IPS-11a (cell line): Measurements from ENCODE around the gene GATA6.

Experiments used
- H3K4me3 ChIP-seq: one replicate; pipeline ENCODE4 v1.5.1; 2013; ENCODE audit warnings: low read depth, low read length, control low read depth

The GATA6 gene

DNA sequence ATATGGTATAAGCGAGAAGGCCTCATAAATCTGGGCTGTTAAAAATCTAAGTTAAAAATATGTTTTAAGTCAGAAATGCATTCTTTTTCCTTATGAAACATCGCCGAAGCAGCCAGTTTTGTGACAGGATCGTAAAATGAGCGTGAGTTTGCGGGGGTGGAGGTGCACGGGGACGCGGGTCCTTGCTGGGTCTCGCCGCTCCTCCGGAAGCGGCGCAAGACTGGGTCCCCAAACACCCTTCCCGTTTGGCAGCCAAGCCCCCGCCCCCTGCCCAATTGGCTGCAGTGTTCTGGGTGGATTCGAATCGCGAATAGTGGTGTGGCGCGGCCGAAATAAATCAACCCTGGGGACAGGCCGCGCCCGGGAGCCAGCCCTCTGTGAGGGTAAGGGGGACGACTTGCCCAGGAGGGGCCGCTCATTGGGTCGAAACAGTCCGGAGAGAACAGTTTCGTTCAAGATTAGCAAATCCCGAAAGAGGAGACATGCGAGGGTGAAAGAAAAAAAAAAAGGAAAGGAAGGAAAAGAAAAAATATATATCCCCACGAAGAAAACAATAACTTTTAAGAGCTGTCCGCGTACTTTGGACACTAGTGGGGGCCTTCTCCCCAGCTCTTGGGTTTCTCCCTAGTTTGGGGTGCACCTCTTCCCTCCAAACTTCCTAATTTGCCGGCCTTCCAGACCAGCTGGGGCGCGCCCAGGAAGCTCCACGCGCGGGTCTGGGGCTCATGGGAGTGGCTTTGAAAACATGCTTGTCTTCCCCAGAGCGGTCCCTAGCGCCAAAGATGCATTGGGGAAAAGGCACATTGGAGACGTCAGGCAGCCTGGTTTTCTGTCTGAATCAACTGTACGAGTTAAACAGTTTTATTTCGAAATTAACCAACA lies 3.1 kb upstream of the GATA6 start:
- H3K4me3 ChIP-seq: peak overlapping the region; percentile 1

DNA sequence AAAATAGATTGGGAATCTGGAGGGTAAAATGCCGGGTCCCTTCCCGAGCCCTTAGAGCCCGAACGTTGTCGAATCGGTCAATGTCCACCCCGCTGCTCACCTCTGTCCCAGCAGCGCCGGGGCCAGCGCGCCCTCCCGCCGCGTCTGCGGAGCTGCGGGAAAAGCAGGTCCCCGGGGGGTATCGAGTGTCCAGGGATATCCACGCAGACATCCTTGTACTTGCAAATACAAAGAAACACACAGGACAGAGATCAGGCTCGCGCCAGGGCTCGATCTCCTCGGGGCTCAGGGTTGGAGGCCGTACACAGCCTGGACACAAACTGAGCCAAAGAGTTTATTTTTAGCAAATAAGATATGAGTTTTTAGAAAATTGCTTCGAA lies 2.3 kb upstream of the GATA6 start:
- H3K4me3 ChIP-seq: no peak overlapping the region

DNA sequence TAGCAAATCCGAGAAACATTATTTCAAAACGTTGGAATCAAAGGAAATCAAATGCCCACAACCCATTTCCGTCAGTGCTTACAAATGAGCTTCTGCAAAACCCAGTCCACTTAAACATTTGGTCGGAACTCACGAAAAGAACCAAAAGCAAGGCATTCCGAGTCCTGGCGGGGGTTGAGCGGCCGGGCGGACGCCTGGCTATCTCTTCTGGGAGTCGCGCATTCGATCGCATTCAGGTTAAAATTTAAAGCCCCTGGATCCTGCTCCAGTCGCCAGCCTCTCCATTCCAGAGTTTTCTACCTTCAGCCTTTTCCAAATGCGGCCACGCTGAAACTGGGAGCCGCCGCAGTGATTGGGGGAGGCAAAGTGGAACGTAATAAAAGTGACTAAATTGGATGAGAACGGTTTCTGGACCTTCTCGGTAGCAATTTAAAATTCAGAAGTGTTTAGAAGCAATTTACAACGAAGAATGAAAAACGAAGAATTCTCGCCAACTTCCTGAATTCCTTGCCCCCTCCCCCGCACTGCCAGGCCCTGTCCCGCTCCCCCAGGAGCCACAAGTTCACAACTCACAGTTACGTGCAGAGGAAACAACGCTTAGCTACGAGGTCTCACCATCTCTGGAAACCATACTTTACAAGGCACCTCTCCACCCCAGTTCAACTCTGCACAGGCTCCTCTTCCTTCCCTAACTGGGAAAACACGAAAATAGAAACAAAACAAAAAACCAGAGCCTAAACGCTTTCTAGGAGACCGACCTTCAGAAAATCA lies 1.7 kb upstream of the GATA6 start:
- H3K4me3 ChIP-seq: no peak overlapping the region

DNA sequence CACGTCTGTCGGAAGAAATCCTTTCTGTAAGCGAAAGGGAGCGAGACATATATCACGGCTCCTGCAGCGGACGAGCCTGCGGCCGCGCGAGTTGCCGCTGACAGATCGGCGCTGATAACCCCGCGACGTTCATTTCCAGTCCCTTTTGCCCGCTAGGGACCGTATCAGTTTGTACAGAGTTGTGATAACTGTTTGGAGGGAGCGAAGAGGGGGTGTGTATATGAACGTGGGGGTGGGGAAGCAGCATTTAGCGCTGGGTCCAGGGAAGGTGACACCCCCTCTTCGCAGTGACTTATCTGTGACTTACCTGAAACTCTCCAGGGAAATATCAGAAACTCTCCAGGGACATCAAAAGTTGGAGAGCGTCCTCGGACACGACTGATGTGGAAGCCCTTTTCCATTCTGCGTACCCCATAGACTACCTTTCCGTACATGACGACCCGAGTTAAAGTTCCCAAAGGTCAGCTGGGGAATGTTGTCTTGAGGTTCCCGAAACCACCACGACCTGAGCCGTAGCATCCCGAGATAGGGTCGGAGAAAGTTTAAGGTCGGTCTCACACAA lies 948 bp upstream of the GATA6 start:
- peak overlapping the region; percentile 56 for H3K4me3 ChIP-seq

DNA sequence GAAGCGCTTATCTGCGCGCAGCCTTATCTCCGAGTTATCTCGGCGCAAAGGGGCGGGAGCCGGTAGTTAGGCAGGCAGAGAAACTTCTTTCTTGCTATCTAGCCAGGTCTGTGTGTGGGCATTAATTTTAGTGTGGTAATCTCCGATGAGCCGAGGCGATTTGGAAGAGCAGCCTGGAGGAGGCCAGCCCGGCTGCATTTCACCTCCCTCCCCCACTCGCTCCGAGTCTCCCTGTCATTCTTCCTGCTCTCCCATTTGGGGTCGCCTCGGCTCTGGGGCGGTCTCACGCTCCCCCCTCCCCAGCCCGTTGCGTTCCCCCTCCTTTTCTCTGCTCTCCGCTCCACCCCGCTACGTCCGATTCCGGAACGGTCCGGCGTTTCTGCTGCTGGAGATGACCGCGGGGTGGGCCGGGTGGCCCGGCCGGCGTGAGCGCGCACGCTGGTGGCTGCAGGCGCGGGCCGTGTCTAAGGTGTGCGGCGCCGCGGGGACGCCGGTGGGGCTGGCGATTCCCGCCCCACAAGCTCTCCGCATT lies 566 bp downstream of the GATA6 start:
- H3K4me3 ChIP-seq: peak overlapping the region; percentile 56

DNA sequence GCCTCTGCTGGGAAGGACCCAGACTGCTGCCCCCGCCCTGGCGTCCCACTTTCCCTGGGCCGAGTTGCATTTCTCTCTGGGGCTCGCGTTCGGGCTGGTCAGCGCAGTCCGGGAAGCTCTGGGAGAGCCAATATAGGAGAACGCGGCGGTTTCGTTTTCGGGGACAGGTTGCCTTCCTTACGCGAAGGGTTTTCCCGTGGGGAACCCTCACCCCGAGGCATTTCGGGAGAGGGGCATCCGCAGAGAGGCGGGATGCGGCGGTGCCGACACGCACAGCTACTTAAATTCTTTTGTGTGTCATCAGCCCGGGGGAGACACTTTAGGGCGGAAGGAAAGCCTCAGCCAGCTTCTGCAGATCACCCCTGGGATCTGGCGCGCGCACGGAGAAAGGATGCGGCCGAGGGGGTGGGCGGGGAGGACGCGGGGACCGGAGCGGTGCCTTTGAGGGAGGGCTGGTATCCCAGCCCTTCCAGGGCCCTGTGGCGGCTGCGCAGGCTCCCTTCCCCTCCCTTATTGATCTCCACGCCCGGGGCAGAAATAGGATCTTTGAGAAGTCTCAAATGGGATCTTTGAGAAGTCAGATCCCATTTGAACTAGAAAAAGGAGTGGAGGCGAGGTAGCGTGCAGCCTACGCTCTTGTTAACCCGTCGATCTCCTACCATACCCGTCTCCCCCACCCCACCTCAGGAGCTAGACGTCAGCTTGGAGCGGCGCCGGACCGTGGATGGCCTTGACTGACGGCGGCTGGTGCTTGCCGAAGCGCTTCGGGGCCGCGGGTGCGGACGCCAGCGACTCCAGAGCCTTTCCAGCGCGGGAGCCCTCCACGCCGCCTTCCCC lies 1.2 kb downstream of the GATA6 start:
- peak overlapping the region; percentile 56 for H3K4me3 ChIP-seq

DNA sequence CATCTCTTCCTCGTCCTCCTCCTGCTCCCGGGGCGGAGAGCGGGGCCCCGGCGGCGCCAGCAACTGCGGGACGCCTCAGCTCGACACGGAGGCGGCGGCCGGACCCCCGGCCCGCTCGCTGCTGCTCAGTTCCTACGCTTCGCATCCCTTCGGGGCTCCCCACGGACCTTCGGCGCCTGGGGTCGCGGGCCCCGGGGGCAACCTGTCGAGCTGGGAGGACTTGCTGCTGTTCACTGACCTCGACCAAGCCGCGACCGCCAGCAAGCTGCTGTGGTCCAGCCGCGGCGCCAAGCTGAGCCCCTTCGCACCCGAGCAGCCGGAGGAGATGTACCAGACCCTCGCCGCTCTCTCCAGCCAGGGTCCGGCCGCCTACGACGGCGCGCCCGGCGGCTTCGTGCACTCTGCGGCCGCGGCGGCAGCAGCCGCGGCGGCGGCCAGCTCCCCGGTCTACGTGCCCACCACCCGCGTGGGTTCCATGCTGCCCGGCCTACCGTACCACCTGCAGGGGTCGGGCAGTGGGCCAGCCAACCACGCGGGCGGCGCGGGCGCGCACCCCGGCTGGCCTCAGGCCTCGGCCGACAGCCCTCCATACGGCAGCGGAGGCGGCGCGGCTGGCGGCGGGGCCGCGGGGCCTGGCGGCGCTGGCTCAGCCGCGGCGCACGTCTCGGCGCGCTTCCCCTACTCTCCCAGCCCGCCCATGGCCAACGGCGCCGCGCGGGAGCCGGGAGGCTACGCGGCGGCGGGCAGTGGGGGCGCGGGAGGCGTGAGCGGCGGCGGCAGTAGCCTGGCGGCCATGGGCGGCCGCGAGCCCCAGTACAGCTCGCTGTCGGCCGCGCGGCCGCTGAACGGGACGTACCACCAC lies 2.1 kb downstream of the GATA6 start:
- no peak overlapping the region for H3K4me3 ChIP-seq

DNA sequence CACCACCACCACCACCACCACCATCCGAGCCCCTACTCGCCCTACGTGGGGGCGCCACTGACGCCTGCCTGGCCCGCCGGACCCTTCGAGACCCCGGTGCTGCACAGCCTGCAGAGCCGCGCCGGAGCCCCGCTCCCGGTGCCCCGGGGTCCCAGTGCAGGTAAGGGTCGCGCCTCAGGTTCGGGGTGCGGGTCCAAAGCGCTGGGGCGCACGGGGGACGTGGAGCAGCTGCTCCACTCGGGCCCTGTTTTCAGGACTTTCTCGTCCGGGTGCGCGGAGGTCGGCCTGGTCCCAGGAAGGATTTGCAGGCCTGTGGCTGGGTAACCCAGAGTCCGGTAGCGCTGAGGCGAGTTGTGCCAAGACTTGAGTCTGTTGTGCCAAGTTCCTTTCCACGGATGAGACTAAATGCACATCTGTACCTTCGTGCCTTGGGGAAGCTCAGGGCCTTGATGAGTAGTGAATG lies 2.8 kb downstream of the GATA6 start:
- H3K4me3 ChIP-seq: peak overlapping the region; percentile 4

DNA sequence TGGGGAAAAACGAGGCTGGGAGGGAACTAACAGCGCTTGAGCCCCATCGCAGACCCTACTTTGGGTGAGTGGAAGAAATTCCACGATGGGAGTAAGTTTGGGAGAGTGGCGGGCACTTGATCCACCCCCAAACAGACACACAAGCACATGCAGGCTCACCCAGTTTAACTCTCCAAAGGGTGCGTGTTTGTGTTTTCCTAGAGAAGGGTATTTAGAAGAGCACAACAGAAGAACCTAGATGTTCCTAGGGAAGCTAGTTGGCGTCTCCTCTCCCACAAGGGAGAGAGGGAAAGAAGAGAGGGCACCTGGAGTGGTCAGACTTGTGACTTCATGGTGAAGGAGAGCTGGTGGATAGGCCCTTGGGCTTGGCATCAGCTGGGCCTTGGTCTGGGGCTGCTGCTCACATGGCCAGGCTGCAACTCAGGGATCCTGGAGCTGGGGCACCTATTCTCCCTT lies 3.2 kb downstream of the GATA6 start:
- peak overlapping the region; percentile 4 for H3K4me3 ChIP-seq

DNA sequence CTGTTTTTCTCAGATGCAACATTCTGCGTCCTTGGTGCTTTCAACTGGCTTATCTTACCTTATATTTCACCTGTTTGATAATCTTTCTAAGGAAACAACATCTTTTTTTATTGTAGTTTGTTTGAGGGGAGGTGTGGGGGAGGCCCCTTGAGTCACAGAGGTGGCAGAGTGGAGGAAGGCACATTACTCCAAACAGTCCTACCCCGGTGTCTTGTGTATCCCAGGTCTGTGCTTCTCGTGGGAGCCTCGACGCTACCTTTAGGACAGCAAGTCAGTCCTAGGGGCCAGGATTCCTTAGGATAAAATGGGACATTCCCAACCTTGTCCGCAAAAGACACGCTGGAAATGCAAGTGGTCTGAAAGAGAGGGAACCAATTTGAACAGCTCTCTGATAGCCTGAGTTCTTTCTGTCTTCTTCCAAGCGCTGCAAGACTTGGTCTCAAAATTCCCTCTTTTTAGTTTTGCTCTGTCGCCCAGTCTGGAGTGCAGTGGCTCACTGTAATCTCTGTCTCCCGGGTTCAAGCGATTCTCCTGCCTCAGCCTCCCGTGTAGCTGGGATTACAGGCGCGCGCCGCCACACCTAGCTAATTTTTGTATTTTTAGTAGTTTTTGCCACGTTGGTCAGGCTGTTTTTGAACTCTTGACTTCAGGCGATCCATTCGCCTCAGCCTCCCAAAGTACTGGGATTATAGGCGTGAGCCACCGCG lies 4.0 kb downstream of the GATA6 start:
- H3K4me3 ChIP-seq: no peak overlapping the region

DNA sequence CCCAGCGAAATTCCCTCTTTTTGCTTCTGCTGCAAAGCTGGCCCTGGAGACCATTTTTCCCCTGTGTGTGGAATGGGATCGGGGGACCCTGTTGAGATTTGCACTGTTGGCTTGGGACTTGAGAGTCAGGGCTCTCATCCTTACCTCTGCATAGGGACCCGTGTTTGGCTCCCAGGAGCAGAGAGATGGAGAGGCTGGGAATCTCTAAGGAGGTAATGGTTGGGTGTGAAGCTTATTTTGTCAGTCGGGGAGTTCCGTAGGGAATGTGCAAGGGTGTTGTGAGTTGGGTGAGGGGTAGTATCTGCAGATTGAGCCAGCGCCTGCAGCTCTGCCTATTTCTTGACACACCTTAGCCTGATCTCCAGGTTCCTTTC lies 4.5 kb downstream of the GATA6 start:
- H3K4me3 ChIP-seq: no peak overlapping the region

DNA sequence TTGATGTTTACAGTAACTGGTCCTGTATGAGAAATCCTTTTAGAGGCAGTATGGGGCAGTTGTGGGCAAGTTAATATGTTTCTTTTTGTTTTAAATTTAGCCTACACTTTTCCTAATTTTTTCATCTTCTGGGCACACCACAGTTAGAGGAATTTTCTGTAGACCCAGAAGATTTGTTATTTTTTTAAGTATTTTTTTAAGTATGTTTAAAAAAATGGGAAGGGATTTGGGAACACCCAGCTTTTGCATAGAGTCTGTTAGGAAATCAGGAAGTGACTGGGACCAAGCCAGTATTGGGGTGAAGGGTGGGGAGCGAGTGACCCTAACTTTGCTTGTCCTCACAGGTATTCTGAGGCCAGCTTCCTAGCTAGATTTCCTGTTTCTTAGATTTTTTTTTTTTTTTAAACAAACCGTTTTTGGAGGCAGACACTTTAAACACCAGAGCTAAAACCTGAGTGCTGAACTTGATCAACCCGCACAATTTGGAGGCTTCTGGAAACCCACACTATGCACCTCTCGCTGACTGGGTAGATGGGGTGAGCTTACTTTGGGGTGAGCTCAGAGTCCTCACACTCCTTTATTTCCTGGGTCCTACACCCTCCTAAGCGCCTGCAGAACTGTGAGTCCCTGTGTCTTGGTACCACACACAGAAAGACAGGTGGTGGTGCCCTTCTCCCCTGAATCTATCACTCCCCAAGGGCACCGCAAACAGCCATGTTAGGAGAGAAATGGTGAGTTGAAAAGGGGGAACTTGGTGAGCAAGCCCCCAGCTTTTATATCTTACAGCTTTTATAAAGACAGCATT lies 5.2 kb downstream of the GATA6 start:
- H3K4me3 ChIP-seq: no peak overlapping the region

DNA sequence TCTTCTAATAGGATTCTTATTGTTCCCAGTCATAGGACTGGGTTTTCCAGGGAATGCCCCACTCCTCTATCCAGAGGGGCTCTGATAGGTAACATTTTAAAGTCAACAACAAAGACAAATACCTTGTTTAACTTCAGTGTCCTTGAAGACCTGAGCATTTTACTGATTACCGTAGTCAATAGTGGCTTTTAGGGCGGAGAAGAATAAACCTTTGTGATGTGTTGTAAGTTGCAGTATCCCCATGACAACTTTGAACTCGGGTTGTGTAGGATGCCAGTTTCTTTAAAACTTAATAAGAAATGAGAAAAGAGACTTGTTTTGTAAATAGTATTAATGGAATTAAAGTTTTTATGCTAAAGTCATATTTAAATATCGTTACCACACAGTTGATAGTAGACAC lies 6.0 kb downstream of the GATA6 start:
- no peak overlapping the region for H3K4me3 ChIP-seq

DNA sequence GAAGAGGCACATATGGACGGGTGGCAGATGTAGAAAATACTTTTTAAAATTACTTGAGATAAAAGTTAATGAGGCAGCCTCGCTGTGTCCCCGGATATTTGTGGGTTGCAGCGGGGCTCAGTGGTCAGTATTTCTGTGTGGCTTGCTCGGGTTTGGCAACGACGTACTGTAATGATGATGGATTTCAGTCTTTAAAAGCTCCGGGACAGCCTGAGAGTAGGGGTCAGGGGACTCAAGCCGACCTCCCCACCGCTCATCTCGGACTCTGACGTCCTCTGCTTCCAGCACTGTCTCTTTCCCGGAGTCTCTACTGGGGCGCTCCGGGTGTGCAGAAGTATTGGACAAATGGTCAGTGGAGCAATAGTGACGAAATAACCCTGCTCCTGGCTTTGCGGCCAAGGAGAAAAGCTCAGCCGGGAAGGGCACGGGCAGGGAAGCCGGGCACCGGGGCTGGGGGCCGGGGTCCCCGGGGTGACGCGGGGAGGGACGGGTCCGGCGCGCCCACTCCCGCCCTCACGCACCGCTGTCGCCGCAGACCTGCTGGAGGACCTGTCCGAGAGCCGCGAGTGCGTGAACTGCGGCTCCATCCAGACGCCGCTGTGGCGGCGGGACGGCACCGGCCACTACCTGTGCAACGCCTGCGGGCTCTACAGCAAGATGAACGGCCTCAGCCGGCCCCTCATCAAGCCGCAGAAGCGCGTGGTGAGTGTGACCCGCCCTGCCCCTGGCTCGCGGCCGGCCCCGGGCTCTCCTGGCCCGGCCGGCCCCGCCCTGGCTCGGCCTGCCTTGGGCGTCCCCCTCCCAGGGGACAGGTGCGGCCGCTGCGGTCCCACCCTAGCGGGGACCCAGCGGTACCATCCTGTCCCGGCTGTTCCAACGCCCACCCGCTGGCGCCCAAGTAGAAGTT lies 7.3 kb downstream of the GATA6 start:
- no peak overlapping the region for H3K4me3 ChIP-seq

DNA sequence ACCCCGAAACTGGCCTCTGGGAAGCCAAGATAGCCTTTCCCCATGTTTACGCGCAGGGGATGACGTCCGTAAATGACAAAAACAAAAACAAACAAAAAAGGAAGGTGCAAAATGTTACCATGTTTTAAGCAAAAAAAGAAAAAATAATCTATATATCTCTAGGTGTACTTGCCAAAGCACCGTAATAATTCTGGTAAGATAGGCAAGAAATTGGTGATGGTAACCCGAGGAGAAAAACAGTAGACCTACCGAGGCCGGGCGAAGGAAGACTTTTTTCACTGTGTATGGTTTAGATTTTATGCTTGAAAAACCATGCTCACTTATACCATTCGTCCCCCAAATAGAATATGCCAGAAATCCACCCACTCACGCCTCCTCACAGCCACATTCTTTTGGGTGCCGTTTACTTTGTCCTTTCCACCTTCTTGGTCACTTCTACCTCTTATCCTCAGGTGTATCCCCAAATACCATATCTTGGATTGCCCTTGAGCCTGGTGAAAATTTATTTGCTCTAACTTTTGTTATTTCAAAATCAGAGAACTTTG lies 8.0 kb downstream of the GATA6 start:
- no peak overlapping the region for H3K4me3 ChIP-seq

DNA sequence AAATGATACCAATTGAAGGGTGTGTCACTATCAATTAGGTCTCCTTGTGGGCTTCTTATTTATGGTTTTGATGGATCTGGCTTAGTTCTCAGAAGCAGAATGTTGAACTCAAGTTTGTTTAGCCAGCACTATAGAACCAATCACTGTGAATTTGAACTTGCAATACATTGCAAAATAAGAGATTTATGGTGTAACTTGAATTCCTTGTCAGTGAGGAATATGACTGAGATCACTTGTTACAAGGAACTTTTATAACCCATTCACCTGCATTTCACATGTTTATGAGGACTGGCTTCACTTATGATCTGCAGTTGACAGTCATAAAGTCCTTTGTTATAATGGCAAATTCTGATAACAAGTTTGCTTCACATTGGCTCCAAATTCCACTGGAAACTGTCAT lies 9.8 kb downstream of the GATA6 start:
- no peak overlapping the region for H3K4me3 ChIP-seq

DNA sequence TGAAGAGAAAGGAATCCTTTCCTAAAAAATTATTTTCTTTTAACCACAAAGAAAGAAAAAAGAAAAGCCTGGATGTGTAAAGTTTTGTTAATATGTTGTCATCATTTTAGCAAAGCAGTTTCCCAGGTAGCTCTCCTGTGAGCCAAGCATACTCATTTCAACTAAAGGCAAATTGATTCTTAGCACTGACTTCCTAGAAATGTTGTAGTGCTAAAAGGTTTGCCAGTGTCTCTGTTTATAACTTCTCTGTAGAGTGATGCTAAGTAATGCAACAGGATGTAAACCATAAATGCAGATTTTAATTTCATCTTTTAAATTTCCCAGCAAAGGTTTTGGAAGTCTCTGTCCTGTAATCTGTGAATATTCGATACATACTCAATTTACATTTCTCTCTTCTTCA lies 10.2 kb downstream of the GATA6 start:
- no peak overlapping the region for H3K4me3 ChIP-seq
